Stimulated activated CD4-positive, alpha-beta T cell treated with anti-CD3 and anti-CD28 coated beads, Interleukin-12 subunit alpha, Interleukin-12 subunit beta, amount 100 ng/mL, for 48 hours (primary cell): Measurements from ENCODE around the gene GADL1.

Experiments used
- DNase-seq, 3 donors: peaks; one replicate each; pipeline ENCODE4 v3.0.0-alpha.2; 2020; ENCODE audit warnings: low read depth in 2 of 3, low spot score in 1 of 3

GADL1 gene

DNA sequence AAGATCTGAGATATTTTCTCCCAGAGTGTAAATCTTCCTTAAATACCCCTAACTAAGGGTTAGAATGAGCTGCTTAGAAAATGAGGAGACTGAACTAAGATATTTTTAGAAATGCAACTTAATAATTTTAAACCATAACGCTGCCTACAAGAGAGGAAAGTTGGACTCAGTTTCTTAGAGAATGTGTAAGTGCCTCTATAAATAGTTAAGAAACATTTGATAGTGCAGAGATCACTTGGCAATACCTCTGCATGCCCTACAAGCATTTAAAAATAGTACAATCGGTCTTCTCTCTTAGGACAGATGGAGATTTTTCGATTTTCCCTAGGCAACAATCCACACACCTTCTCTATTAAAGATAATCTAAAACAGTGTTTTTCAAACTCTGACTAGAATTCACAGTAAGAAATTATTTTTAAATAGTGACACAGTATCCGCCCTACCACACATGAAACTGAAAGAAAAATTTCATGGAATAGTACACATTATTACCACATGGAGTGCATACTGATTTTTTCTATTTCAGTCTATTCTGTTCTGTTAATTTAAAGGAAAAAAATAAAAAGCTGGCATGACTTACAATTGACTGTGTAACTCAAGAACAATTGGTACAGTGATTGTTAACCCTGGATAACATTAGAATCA, 83.2 kb downstream of the GADL1 start:
- DNase-seq, result no peak

DNA sequence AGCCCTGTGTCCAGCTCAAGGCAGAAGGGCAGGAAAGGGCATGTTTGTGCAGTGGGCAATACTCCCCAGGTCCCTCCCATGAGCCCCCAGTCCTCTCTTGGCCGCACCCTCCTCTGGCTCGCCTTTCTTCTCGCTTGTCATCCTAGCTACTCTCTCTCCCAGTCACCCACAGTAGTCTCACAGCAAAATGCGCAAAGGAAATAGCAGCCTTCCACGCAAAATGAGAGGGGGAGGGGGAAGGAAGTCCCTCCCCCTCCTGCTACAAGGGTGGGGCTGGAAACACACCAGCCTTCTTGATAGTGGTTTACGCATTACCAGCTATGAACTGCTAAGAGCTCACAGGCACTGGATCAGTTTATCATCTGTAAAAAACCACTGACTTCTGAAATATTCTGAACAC, 83.8 kb downstream of the GADL1 start:
- DNase-seq, result no peak

- no peak for DNase-seq
Measured at GRCh38 chr3:30805695-30806094, 88.8 kb downstream of the GADL1 start.

DNA sequence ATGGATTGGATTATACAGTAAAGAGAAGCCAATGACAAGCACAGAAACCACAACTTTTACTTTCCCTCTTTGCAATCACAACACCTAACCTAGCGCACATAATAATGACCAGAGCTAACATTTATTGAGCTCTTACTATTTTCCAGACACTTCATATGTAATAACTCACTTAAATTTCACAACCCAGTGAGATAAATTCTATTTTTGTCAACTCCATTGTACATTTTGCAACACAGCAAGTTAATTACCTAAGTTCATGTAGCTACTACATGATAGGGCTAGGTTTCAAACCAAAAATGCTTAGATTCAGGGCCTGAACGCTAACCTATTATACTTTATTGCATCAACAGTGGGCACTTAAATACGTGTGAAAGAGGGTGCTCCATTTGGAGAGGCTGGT, 89.5 kb downstream of the GADL1 start:
- no peak for DNase-seq

GRCh38 chr3:30795176-30795575, 99.3 kb downstream of the GADL1 start:
- no peak for DNase-seq

DNA sequence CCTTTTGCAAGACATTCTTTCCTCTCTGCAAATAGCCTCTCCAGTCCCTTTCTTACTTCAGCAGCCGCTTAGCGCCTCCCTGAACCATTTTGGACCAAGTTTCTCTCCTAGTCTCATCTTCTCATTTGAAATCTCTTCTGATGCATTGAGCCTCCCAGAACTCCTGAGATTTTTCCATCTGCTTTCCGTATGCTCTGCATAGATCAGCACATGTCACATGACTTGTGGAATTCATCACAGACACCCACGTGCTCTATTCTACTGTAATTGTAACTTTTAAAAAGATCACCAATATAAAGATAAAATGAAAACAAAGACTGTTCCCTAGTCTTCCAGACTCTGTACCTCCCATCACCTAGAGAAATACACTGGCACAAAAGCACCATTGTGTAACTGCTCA, 100.7 kb downstream of the GADL1 start:
- no peak for DNase-seq

DNA sequence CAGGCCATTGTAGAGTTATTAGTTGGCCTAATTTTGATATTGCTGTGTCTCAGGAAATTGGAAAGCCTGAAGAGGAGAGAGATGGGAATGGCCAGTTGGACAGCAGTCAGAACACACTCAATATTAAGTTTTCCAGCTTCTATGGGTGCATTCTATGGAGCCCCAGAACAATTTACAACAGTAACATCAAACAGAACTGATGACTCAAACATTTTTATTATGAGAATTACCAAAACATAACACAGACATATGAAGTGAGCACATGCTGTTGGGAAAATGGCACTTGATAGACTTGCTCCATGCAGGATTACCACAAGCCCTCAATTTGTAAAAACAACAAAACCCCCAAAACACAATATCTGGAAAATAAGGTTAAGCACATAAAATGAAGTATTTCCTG, 104.3 kb downstream of the GADL1 start:
- DNase-seq, result no peak

DNA sequence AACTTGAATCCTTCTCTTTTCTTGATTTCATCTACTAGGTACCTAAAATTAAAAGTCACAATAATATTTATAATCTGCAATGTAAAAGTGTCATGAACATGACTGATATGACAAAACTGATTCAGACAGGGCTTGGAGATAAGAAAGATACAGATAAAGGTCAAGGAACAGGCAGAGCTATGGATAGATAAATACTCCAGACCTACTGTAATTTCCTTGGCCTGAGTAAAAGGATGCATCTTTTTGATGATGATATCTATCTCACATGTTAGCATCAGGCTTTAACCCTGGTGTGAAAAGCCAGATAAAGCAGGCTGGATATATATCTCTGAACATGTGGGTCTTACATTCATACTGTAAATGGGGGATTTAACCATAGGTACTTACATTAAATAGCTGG, 108.1 kb downstream of the GADL1 start:
- DNase-seq, result no peak

GRCh38 chr3:30779686-30780287, 114.7 kb downstream of the GADL1 start:
- DNase-seq, result no peak

DNA sequence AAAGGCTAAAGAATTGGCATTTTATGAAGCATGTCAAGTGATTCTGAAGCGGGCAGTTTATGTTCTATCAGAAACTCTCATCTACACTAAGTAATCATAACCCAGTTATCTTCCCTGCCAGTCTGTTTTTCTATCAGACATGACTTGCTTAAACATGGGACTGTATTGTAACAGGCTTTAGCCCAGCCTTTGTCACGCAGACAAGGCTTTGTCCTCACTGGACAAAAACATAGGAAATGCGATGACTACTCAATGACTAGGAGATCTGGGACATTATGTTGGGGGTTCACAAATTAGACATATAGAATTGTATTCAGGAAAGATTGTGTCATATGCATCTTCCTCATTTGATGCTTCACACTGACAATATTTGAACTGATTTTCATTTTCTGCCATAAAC, 115.5 kb downstream of the GADL1 start:
- no peak for DNase-seq

- no peak for DNase-seq
Measured at GRCh38 chr3:30777426-30778113, 116.9 kb downstream of the GADL1 start.

GRCh38 chr3:30776186-30776815, 118.2 kb downstream of the GADL1 start:
- DNase-seq, result no peak

GRCh38 chr3:30775040-30775439, 119.4 kb downstream of the GADL1 start:
- no peak for DNase-seq

- no peak for DNase-seq
Measured at GRCh38 chr3:30774062-30774461, 120.4 kb downstream of the GADL1 start.

DNA sequence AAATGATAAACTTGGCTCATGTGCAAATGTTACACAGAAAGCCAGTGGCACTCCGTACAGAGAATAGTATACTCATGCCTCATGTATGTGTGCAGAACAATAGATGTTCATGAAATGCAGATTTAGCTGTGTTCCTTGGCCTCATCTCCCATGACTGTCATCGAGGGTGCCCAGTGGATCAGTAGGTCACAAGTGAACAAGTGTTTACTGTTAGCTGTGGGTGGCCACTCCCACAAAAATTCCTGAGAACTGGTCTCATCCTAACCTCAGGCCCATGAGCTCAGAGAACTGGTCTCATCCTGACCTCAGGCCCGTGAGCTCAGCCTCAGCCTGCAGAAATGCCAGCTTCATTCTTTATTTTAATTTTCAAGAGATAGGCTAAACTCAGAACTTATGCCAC, 124.1 kb downstream of the GADL1 start:
- no peak for DNase-seq

DNA sequence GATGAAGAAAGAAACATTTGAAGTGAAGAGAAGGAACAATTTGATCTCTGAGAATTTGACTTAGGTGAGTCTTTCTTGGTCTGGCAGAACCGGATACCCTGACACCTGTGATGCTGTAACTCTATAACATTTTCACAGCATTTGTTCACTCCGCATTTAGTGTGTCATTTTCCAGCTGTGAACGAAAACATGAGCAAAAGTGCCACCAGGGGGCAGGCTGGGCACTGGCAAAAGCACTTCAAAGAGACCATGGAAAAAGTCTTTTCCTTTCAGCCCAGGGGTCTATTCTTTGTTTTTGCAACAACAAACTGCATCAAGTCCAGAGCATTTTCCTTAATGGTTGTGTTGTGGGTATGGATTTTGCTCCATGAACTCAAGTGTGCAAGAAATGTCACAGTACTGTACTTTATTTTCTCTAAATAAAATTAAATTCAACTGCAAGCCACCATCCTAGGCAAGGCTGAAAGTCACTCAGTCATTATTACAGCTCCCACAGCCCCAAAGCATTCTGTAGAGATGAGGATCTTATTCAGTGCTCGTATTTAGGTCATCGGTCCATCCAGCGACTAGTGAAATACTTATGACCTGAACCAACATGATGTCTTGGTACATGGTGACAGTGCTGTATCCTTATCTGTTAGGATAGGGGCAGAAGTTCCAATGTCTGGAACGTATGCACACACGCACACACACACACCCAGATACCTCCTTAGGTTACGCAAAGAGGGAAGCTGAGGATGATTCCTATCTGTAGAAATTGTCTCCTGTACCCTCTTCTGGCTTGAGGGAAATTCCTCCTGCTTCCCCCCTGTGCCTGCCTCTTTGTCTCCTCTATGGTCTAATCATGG, 125.5 kb downstream of the GADL1 start:
- DNase-seq, result peak; percentile 56 to 71 (median 67)

GRCh38 chr3:30768046-30768445, 126.4 kb downstream of the GADL1 start:
- DNase-seq, result no peak

- DNase-seq, result no peak
Measured at GRCh38 chr3:30766522-30766921, 127.9 kb downstream of the GADL1 start.

DNA sequence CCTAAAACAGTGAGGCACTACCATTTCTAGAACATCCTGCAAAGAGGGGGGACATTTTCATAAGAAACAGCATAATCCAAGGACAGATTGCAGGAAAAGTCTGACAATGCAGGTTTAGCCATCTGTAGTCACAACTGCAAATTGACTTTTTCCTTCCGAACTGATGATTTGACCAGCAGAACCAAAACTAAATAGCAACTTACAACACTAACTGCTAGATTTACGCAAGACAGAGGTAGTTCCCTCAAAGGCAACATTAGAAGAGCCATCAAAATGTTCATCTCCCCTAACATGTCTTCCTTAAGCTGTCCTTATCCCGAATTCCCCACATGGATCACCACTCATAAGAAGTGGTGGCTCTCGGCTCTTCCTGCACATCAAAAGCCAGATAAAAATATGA, 129.6 kb downstream of the GADL1 start:
- no peak for DNase-seq

DNA sequence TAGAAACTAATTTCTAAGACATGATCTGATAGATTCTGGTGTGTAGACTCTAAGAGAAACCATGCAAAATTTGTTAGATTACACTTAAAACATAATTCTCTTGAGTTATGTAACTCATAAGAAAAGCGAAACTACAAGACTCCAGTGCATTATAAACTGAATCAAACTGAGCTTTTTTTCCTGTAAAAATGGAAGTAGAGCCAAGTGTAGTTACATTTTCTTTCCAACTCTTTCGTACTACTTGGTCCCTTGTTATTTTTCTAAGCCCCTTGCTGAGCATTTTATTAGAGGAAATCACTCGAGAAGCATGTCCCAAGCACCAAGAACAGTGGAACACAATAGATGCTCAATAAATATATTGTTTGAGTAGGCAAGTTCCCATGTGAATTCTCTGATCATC, 130.2 kb downstream of the GADL1 start:
- no peak for DNase-seq

GRCh38 chr3:30761374-30761773, 133.1 kb downstream of the GADL1 start:
- no peak for DNase-seq
